ENCODE data around the gene CRB2.
"Not testable (repeated sequence)": the region's sequence is repeated elsewhere in the genome, so short reads cannot be mapped to it uniquely, and the experiment has no call there.

The CRB2 gene

GRCh38 chr9:123329329-123329955 lies 26.6 kb upstream of the CRB2 start:
- H3K9me3 ChIP-seq (ENCODE audit: insufficient read depth, low read length, severe bottlenecking): no peaks in the 10 kb centered on the region
- ATAC-seq (ENCODE audit: insufficient read depth, low read depth) (no peak), DNase-seq (no peak)
- TF ChIP-seq, protein P1, sequence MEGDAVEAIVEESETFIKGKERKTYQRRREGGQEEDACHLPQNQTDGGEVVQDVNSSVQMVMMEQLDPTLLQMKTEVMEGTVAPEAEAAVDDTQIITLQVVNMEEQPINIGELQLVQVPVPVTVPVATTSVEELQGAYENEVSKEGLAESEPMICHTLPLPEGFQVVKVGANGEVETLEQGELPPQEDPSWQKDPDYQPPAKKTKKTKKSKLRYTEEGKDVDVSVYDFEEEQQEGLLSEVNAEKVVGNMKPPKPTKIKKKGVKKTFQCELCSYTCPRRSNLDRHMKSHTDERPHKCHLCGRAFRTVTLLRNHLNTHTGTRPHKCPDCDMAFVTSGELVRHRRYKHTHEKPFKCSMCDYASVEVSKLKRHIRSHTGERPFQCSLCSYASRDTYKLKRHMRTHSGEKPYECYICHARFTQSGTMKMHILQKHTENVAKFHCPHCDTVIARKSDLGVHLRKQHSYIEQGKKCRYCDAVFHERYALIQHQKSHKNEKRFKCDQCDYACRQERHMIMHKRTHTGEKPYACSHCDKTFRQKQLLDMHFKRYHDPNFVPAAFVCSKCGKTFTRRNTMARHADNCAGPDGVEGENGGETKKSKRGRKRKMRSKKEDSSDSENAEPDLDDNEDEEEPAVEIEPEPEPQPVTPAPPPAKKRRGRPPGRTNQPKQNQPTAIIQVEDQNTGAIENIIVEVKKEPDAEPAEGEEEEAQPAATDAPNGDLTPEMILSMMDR (IDR thresholded peaks at IDR 0.05; ENCODE audit: borderline replicate concordance, extremely low read depth, low read length, poor library complexity, severe bottlenecking): no peak
- no peak for TF ChIP-seq EZH2 (IDR thresholded peaks at IDR 0.05; ENCODE audit: borderline replicate concordance, low read depth, low read length, severe bottlenecking)
- H3K9ac ChIP-seq (ENCODE audit: low read depth, low read length): no peak overlapping the region
- H3K79me2 ChIP-seq (ENCODE audit: insufficient read depth, low read length): no peaks in the 10 kb centered on the region
- H3K4me2 ChIP-seq (ENCODE audit: insufficient read depth, low read length): no peak overlapping the region
- no peaks in the 10 kb centered on the region for H3K36me3 ChIP-seq (ENCODE audit: insufficient read depth, low read length)
- H3K4me1 ChIP-seq (ENCODE audit: insufficient read depth, low read length): no peaks in the 10 kb centered on the region
- H3K27me3 ChIP-seq (ENCODE audit: insufficient read depth, low read length, poor library complexity): no peaks in the 10 kb centered on the region
- no peaks in the 10 kb centered on the region for H4K20me1 ChIP-seq (ENCODE audit: insufficient read depth, low read length)
- H3K27ac ChIP-seq (ENCODE audit: low read length): no peak overlapping the region
- H2AFZ ChIP-seq (ENCODE audit: low read depth, low read length): no peak overlapping the region
- H3K4me3 ChIP-seq (ENCODE audit: low read depth in 1 of 2, low read length in 2 of 2): no peak overlapping the region

DNA sequence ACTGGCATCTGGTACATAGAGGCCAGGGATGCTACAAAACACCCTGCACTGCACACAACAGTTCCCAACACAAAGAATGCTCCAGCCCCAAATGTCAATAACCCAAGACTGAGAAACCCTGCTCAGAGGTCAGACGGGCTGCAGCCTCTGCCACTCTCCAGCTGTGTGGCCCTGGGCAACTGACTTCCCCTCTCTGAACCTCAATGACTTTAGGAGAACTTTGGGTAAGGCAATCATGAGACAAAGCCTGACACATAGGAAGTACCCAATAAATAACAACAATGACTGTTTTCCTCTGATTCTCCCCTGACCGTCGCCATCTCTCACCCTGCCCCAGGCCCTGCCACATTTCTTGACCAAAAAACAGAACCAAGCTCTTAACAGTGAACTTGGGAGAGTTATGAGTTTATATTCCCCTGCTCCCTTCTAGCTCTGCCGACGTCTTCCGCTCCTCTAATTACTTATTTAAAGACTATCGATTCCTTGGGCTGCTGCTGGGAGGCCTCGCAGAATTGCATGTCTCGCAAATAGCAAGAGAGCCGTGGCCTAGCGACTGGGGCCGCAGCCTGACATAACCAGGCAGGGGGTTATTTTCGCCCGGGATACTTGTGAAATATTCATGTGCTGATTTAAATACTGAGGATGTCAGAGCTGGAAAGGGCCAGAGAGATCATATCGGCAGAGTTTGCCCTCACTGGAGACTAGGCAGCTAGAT lies 24.5 kb upstream of the CRB2 start:
- H3K27ac ChIP-seq (ENCODE audit: low read length): no peak overlapping the region
- TF ChIP-seq, protein P1 (IDR thresholded peaks at IDR 0.05; ENCODE audit: borderline replicate concordance, extremely low read depth, low read length, poor library complexity, severe bottlenecking): no peak
- TF ChIP-seq EZH2 (IDR thresholded peaks at IDR 0.05; ENCODE audit: borderline replicate concordance, low read depth, low read length, severe bottlenecking): no peak
- no peak for ATAC-seq (ENCODE audit: insufficient read depth, low read depth)

GRCh38 chr9:123333058-123333669 lies 22.8 kb upstream of the CRB2 start:
- not testable (repeated sequence) for H3K36me3 ChIP-seq (ENCODE audit: insufficient read depth, low read length); H3K4me3 ChIP-seq (ENCODE audit: low read depth in 1 of 2, low read length in 2 of 2); H2AFZ ChIP-seq (ENCODE audit: low read depth, low read length); H3K9ac ChIP-seq (ENCODE audit: low read depth, low read length); H4K20me1 ChIP-seq (ENCODE audit: insufficient read depth, low read length); H3K79me2 ChIP-seq (ENCODE audit: insufficient read depth, low read length); DNase-seq; H3K27ac ChIP-seq (ENCODE audit: low read length); H3K4me2 ChIP-seq (ENCODE audit: insufficient read depth, low read length); ATAC-seq (ENCODE audit: insufficient read depth, low read depth); H3K9me3 ChIP-seq (ENCODE audit: insufficient read depth, low read length, severe bottlenecking); H3K27me3 ChIP-seq (ENCODE audit: insufficient read depth, low read length, poor library complexity); H3K4me1 ChIP-seq (ENCODE audit: insufficient read depth, low read length)

More for the DNA sequence above, 24.5 kb upstream of the CRB2 start:
- no peaks in the 10 kb centered on the region for H3K79me2 ChIP-seq (ENCODE audit: insufficient read depth, low read length)
- no peaks in the 10 kb centered on the region for H4K20me1 ChIP-seq (ENCODE audit: insufficient read depth, low read length)
- H3K4me2 ChIP-seq (ENCODE audit: insufficient read depth, low read length): no peak overlapping the region
- no peak overlapping the region for H3K4me3 ChIP-seq (ENCODE audit: low read depth in 1 of 2, low read length in 2 of 2)
- no peaks in the 10 kb centered on the region for H3K36me3 ChIP-seq (ENCODE audit: insufficient read depth, low read length)
- no peak overlapping the region for H3K9ac ChIP-seq (ENCODE audit: low read depth, low read length)
- H3K27me3 ChIP-seq (ENCODE audit: insufficient read depth, low read length, poor library complexity): no peaks in the 10 kb centered on the region
- no peaks in the 10 kb centered on the region for H3K4me1 ChIP-seq (ENCODE audit: insufficient read depth, low read length)
- no peak for DNase-seq
- H3K9me3 ChIP-seq (ENCODE audit: insufficient read depth, low read length, severe bottlenecking): no peaks in the 10 kb centered on the region
- H2AFZ ChIP-seq (ENCODE audit: low read depth, low read length): no peak overlapping the region

DNA sequence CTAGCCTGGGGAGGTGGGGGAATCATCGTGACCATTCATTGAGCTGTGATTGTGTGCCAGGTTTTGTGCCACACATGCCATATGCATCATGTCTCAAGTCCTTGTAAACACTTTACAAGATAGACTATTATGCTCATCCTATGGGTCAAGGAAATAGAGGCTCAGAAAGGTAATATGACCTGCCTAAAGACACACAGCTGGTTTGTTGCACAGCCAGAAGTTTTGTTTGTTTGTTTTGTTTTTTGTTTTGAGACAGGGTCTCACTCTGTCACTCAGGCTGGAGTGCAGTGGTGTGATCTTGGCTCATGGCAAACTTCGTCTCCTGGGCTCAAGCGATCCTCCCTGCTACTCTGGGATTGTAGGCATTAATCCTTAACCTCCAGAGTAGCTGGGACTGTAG lies 21.4 kb upstream of the CRB2 start:
- no peak overlapping the region for H3K9ac ChIP-seq (ENCODE audit: low read depth, low read length)
- H3K27me3 ChIP-seq (ENCODE audit: insufficient read depth, low read length, poor library complexity): no peaks in the 10 kb centered on the region
- TF ChIP-seq EZH2 (IDR thresholded peaks at IDR 0.05; ENCODE audit: borderline replicate concordance, low read depth, low read length, severe bottlenecking): no peak
- TF ChIP-seq, protein P1 (IDR thresholded peaks at IDR 0.05; ENCODE audit: borderline replicate concordance, extremely low read depth, low read length, poor library complexity, severe bottlenecking): no peak
- ATAC-seq (ENCODE audit: insufficient read depth, low read depth) (no peak), DNase-seq (no peak)
- no peak overlapping the region for H3K4me3 ChIP-seq (ENCODE audit: low read depth in 1 of 2, low read length in 2 of 2)
- H2AFZ ChIP-seq (ENCODE audit: low read depth, low read length): no peak overlapping the region
- H3K36me3 ChIP-seq (ENCODE audit: insufficient read depth, low read length): no peaks in the 10 kb centered on the region
- no peaks in the 10 kb centered on the region for H4K20me1 ChIP-seq (ENCODE audit: insufficient read depth, low read length)
- H3K27ac ChIP-seq (ENCODE audit: low read length): no peak overlapping the region
- no peaks in the 10 kb centered on the region for H3K4me1 ChIP-seq (ENCODE audit: insufficient read depth, low read length)
- H3K79me2 ChIP-seq (ENCODE audit: insufficient read depth, low read length): no peaks in the 10 kb centered on the region
- no peaks in the 10 kb centered on the region for H3K9me3 ChIP-seq (ENCODE audit: insufficient read depth, low read length, severe bottlenecking)
- H3K4me2 ChIP-seq (ENCODE audit: insufficient read depth, low read length): no peak overlapping the region
